ENCODE results near the gene FHIT.

Gene FHIT

GRCh38 chr3:60384341-60384740, 866.9 kb downstream of the FHIT start:
- no peak for DNase-seq

- no peak for DNase-seq
Measured at GRCh38 chr3:60383345-60383744, 867.9 kb downstream of the FHIT start.

GRCh38 chr3:60366486-60366885, 884.8 kb downstream of the FHIT start:
- no peak for DNase-seq

GRCh38 chr3:60365360-60365759, 885.9 kb downstream of the FHIT start:
- no peak for DNase-seq

GRCh38 chr3:60364475-60364874, 886.8 kb downstream of the FHIT start:
- DNase-seq, result no peak

- DNase-seq, result no peak
Measured at GRCh38 chr3:60363817-60364216, 887.4 kb downstream of the FHIT start.

- no peak for DNase-seq
Measured at GRCh38 chr3:60355825-60356224, 895.4 kb downstream of the FHIT start.

GRCh38 chr3:60351481-60351880, 899.8 kb downstream of the FHIT start:
- DNase-seq, result no peak

- no peak for DNase-seq
Measured at GRCh38 chr3:60344340-60344739, 906.9 kb downstream of the FHIT start.

- DNase-seq, result no peak
Measured at GRCh38 chr3:60343831-60344230, 907.4 kb downstream of the FHIT start.

- no peak for DNase-seq
Measured at GRCh38 chr3:60339304-60339703, 911.9 kb downstream of the FHIT start.

GRCh38 chr3:60337421-60337820, 913.8 kb downstream of the FHIT start:
- DNase-seq, result no peak

GRCh38 chr3:60336061-60336460, 915.2 kb downstream of the FHIT start:
- no peak for DNase-seq

GRCh38 chr3:60333710-60334109, 917.5 kb downstream of the FHIT start:
- DNase-seq, result no peak

- DNase-seq, result no peak
Measured at GRCh38 chr3:60330107-60330506, 921.1 kb downstream of the FHIT start.

- no peak for DNase-seq
Measured at GRCh38 chr3:60325610-60326170, 925.6 kb downstream of the FHIT start.

GRCh38 chr3:60323651-60324050, 927.6 kb downstream of the FHIT start:
- no peak for DNase-seq

GRCh38 chr3:60323180-60323579, 928.1 kb downstream of the FHIT start:
- no peak for DNase-seq

GRCh38 chr3:60322298-60322856, 928.9 kb downstream of the FHIT start:
- DNase-seq, result no peak

GRCh38 chr3:60319179-60319858, 931.9 kb downstream of the FHIT start:
- DNase-seq, result no peak

- DNase-seq, result no peak
Measured at GRCh38 chr3:60316121-60316797, 935.0 kb downstream of the FHIT start.

- DNase-seq, result no peak
Measured at GRCh38 chr3:60313951-60314461, 937.2 kb downstream of the FHIT start.

- DNase-seq, result no peak
Measured at GRCh38 chr3:60313231-60313798, 937.9 kb downstream of the FHIT start.

Measured in CD4-positive, alpha-beta T cell treated with Interleukin-1 beta for 1 hour (primary cell).